H9 (cell line): ENCODE measurements around the gene ST6GALNAC3. TPM values are rescaled to one million over a fixed set of nuclear protein-coding genes. Genes with fewer than 3 reads are reported as not detected.

Experiments
- DNase-seq: peaks from one replicate; pipeline ENCODE4 v3.0.0-alpha.2; 2017
- H2AFZ ChIP-seq: one replicate; pipeline ENCODE4 v1.6.1; 2013; ENCODE audit warnings: mild to moderate bottlenecking, low read length, control low read depth, moderate library complexity
- H2AK5ac ChIP-seq: 2 replicates; pipeline ENCODE4 v1.6.1; 2013; ENCODE audit warnings: low read length, control low read depth, mixed read lengths; ENCODE audit not compliant: insufficient read length
- H2BK120ac ChIP-seq: one replicate; pipeline ENCODE4 v1.6.1; 2013; ENCODE audit warnings: low read depth, mild to moderate bottlenecking, low read length, control low read depth, inconsistent platforms; ENCODE audit not compliant: poor library complexity, severe bottlenecking
- H2BK12ac ChIP-seq: 2 replicates; pipeline ENCODE4 v1.6.1; 2013; ENCODE audit warnings: low read length, control low read depth, mixed read lengths, low read depth; ENCODE audit not compliant: insufficient read length
- H2BK15ac ChIP-seq: 2 replicates; pipeline ENCODE4 v1.6.1; 2013; ENCODE audit warnings: low read depth, low read length, control low read depth
- H2BK20ac ChIP-seq: one replicate; pipeline ENCODE4 v1.6.1; 2013; ENCODE audit warnings: low read depth, mild to moderate bottlenecking, low read length, control low read depth, inconsistent platforms; ENCODE audit not compliant: poor library complexity, severe bottlenecking
- H2BK5ac ChIP-seq: 2 replicates; pipeline ENCODE4 v1.6.1; 2013; ENCODE audit warnings: low read length, control low read depth, mixed read lengths; ENCODE audit not compliant: insufficient read length
- H3K14ac ChIP-seq: 2 replicates; pipeline ENCODE4 v1.6.1; 2013; ENCODE audit warnings: low read length, control low read depth; ENCODE audit not compliant: insufficient read depth
- H3K18ac ChIP-seq: 2 replicates; pipeline ENCODE4 v1.6.1; 2013; ENCODE audit warnings: low read depth, mild to moderate bottlenecking, mixed read lengths, low read length, control low read depth; ENCODE audit not compliant: insufficient read length
- H3K23ac ChIP-seq: 2 replicates; pipeline ENCODE4 v1.6.1; 2013; ENCODE audit warnings: low read length, control low read depth, mixed read lengths, low read depth; ENCODE audit not compliant: insufficient read length
- H3K23me2 ChIP-seq: 2 replicates; pipeline ENCODE4 v1.6.1; 2013; ENCODE audit warnings: low read depth, mild to moderate bottlenecking, mixed read lengths, low read length, control low read depth; ENCODE audit not compliant: insufficient read length, poor library complexity, severe bottlenecking
- H3K27ac ChIP-seq: 2 replicates; pipeline ENCODE4 v1.5.1; 2013; ENCODE audit warnings: low read length, control low read depth, mixed read lengths, low read depth; ENCODE audit not compliant: insufficient read length
- H3K27me3 ChIP-seq: 2 replicates; pipeline ENCODE4 v1.6.1; 2013; ENCODE audit warnings: low read length, control low read depth, inconsistent platforms; ENCODE audit not compliant: insufficient read depth
- H3K4ac ChIP-seq: 2 replicates; pipeline ENCODE4 v1.6.1; 2013; ENCODE audit warnings: low read depth, mild to moderate bottlenecking, control low read depth, inconsistent platforms, low read length, moderate library complexity
- H3K4me1 ChIP-seq: 2 replicates; pipeline ENCODE4 v1.6.1; 2013; ENCODE audit warnings: low read length, control low read depth, inconsistent platforms; ENCODE audit not compliant: insufficient read depth
- H3K4me2 ChIP-seq: 2 replicates; pipeline ENCODE4 v1.6.1; 2013; ENCODE audit warnings: low read length, control low read depth, mixed read lengths; ENCODE audit not compliant: insufficient read length, insufficient read depth
- H3K56ac ChIP-seq: 2 replicates; pipeline ENCODE4 v1.6.1; 2013; ENCODE audit warnings: low read depth, mild to moderate bottlenecking, mixed read lengths, low read length, control low read depth; ENCODE audit not compliant: insufficient read length
- H3K79me1 ChIP-seq: 2 replicates; pipeline ENCODE4 v1.6.1; 2013; ENCODE audit warnings: low read depth, mild to moderate bottlenecking, moderate library complexity, low read length, control low read depth, inconsistent platforms; ENCODE audit not compliant: insufficient read depth, poor library complexity, severe bottlenecking
- H3K79me2 ChIP-seq: 2 replicates; pipeline ENCODE4 v1.6.1; 2013; ENCODE audit warnings: low read length, control low read depth, inconsistent platforms; ENCODE audit not compliant: insufficient read depth
- H3K9ac ChIP-seq: 2 replicates; pipeline ENCODE4 v1.6.1; 2013; ENCODE audit warnings: low read length, control low read depth, mixed read lengths; ENCODE audit not compliant: insufficient read length; ENCODE audit errors: extremely low read depth
- H3K9me3 ChIP-seq: one replicate; pipeline ENCODE4 v1.6.1; 2013; ENCODE audit warnings: low read depth, low read length, inconsistent platforms; ENCODE audit not compliant: control insufficient read depth
- H3T11ph ChIP-seq: one replicate; pipeline ENCODE4 v1.6.1; 2013; ENCODE audit warnings: mild to moderate bottlenecking, low read length, control low read depth, inconsistent platforms
- H4K20me1 ChIP-seq: one replicate; pipeline ENCODE4 v1.6.1; 2013; ENCODE audit not compliant: control insufficient read depth, insufficient read length, insufficient read depth
- H4K5ac ChIP-seq: 2 replicates; pipeline ENCODE4 v1.6.1; 2013; ENCODE audit warnings: low read depth, mild to moderate bottlenecking, mixed read lengths, low read length, control low read depth; ENCODE audit not compliant: insufficient read length
- H4K8ac ChIP-seq: replicated peaks from 2 replicates; pipeline ENCODE4 v1.6.1; 2013; ENCODE audit warnings: low read length, control low read depth, mixed read lengths, low read depth; ENCODE audit not compliant: insufficient read length
- H4K91ac ChIP-seq: 2 replicates; pipeline ENCODE4 v1.6.1; 2013; ENCODE audit warnings: low read depth, mild to moderate bottlenecking, moderate library complexity, mixed read lengths, low read length, control low read depth; ENCODE audit not compliant: insufficient read length
- H3K27ac Mint-ChIP-seq, 3 experiments: 2 replicates in 2 of 3; 3 replicates in 1 of 3; pipeline ENCODE4 v1.8.0; 2020 to 2021; ENCODE audit warnings: mixed read lengths in 3 of 3, mild to moderate bottlenecking in 1 of 3, moderate library complexity in 1 of 3
- H3K27me3 Mint-ChIP-seq: 2 replicates; pipeline ENCODE4 v1.8.0; 2021; ENCODE audit warnings: low read depth, mild to moderate bottlenecking, moderate library complexity, mixed read lengths
- H3K36me3 Mint-ChIP-seq, 3 experiments: 2 replicates in 2 of 3; 3 replicates in 1 of 3; pipeline ENCODE4 v1.8.0; 2020 to 2021; ENCODE audit warnings: low read depth in 3 of 3, mixed read lengths in 3 of 3; ENCODE audit not compliant: insufficient read depth in 1 of 3
- H3K4me1 Mint-ChIP-seq, 2 experiments: 2 replicates each; pipeline ENCODE4 v1.8.0; 2020; ENCODE audit warnings: mixed read lengths in 2 of 2
- H3K4me3 Mint-ChIP-seq, 2 experiments: 2 replicates in 1 of 2; 3 replicates in 1 of 2; pipeline ENCODE4 v1.8.0; 2020 to 2021; ENCODE audit warnings: mild to moderate bottlenecking in 2 of 2, mixed read lengths in 2 of 2, moderate library complexity in 1 of 2
- H3K9me3 Mint-ChIP-seq, 2 experiments: 2 replicates in 1 of 2; 3 replicates in 1 of 2; pipeline ENCODE4 v1.8.0; 2020; ENCODE audit warnings: mild to moderate bottlenecking in 2 of 2, mixed read lengths in 2 of 2, moderate library complexity in 1 of 2
- WGBS: extraction: QIAGEN DNeasy Blood & Tissue Kit; methylation state at CpG from one replicate; pipeline ENCODE4 v1.1.7; 2013; ENCODE audit warnings: missing lambda C conversion rate, low lambda C conversion rate, mixed read lengths; ENCODE audit not compliant: insufficient read length; ENCODE audit errors: extremely low coverage; 5-methylcytosine and 5-hydroxymethylcytosine counted together
- total RNA-seq: library from RNA; stranded (reverse); gene quantifications from 2 replicates; pipeline ENCODE4 v1.2.1, GENCODE V29; 2021
- TF ChIP-seq, protein P1 (sequence below): fragments of 200-600 bp; sonication (generic); conservative IDR thresholded peaks from 3 replicates; pipeline ENCODE4 v1.8.0; 2021; ENCODE audit warnings: antibody characterized with exemption, mild to moderate bottlenecking

ST6GALNAC3 gene
- total RNA-seq, 1 experiment from 2014 or later = 11.2 TPM

- Histone ChIP-seq H3K27ac (no peak overlapping the region), H3K9me3 (no peaks in the 10 kb centered on the region), H3K4me2 (no peak overlapping the region), H3K56ac (no peak overlapping the region), H3K4me1 (peaks cover 7% of the 10 kb centered on the region; the same call in 1 of the 2 replicates), H2BK20ac (no peak overlapping the region), H2BK15ac (no peak overlapping the region), H3K4ac (no peak overlapping the region), H3K23me2 (no peaks in the 10 kb centered on the region), H4K5ac (no peak overlapping the region), H4K8ac (no peak overlapping the region), H4K20me1 (no peaks in the 10 kb centered on the region), H3K79me2 (no peaks in the 10 kb centered on the region), H3K14ac (no peak overlapping the region), H3K79me1 (no peaks in the 10 kb centered on the region), H2BK120ac (no peak overlapping the region), H3K27me3 (no peaks in the 10 kb centered on the region), H3T11ph (no peak overlapping the region), H2BK12ac (no peak overlapping the region), H4K91ac (no peak overlapping the region), H3K9ac (no peak overlapping the region), H2BK5ac (no peak overlapping the region), H3K18ac (no peak overlapping the region), H3K23ac (no peak overlapping the region), H2AFZ (no peak overlapping the region), H2AK5ac (no peak overlapping the region)
- H3K4me3 Mint-ChIP-seq = no peak overlapping the region
- peak overlapping the region in 2 of 3 experiments; percentile 38 to 58; a peak in 3 of 7 replicates for H3K27ac Mint-ChIP-seq
- no peaks in the 10 kb centered on the region for H3K27me3 Mint-ChIP-seq
- H3K9me3 Mint-ChIP-seq = no peaks in the 10 kb centered on the region
- no CpG with 5 or more reads among the region's 1 CpG for WGBS
- TF ChIP-seq, protein P1, sequence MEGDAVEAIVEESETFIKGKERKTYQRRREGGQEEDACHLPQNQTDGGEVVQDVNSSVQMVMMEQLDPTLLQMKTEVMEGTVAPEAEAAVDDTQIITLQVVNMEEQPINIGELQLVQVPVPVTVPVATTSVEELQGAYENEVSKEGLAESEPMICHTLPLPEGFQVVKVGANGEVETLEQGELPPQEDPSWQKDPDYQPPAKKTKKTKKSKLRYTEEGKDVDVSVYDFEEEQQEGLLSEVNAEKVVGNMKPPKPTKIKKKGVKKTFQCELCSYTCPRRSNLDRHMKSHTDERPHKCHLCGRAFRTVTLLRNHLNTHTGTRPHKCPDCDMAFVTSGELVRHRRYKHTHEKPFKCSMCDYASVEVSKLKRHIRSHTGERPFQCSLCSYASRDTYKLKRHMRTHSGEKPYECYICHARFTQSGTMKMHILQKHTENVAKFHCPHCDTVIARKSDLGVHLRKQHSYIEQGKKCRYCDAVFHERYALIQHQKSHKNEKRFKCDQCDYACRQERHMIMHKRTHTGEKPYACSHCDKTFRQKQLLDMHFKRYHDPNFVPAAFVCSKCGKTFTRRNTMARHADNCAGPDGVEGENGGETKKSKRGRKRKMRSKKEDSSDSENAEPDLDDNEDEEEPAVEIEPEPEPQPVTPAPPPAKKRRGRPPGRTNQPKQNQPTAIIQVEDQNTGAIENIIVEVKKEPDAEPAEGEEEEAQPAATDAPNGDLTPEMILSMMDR = peak; percentile 54
- no peaks in the 10 kb centered on the region for H3K36me3 Mint-ChIP-seq
- DNase-seq = peak; percentile 49
- peaks cover 23 to 25% of the 10 kb centered on the region in 2 experiments for H3K4me1 Mint-ChIP-seq
Measured at GRCh38 chr1:76140227-76140626, 65.7 kb downstream of the ST6GALNAC3 start.
